Measurements from ENCODE around the gene TP53AIP1. TPM values are rescaled to one million over a fixed set of nuclear protein-coding genes. Genes with fewer than 3 reads are reported as not detected.

TP53AIP1 gene
- total RNA-seq, 1 donor from 2014 or later = 0.13 TPM

DNA sequence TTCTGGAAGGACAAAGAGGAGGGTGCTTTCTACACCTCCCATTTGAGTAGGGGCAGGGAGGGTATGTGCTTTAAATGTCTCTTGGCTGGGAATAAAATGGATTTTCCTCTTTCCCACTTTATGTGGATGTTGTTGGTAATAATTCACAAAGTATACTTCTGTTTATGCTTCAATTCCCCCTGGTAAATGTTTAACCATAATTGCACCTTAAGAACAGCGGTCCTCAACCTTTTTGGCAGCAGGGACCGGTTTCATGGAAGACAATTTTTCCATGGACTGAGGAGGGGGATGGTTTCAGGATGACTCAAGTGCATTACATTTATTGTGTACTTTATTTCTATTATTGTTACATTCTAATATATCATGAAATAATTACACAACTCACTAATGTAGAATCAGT is 4.0 kb upstream of the TP53AIP1 start:
- TF ChIP-seq CTCF (IDR thresholded peaks at IDR 0.05; ENCODE audit: unreplicated experiment) = no peak
- Mint-ChIP-seq H3K27ac (ENCODE audit: unreplicated experiment) (no peak overlapping the region), H3K9me3 (ENCODE audit: unreplicated experiment) (no peaks in the 10 kb centered on the region)

GRCh38 chr11:128943428-128943976 is 831 bp upstream of the TP53AIP1 start:
- Mint-ChIP-seq H3K4me1 (ENCODE audit: unreplicated experiment) (no peaks in the 10 kb centered on the region), H3K27me3 (ENCODE audit: unreplicated experiment) (peaks cover 5% of the 10 kb centered on the region), H3K27ac (ENCODE audit: unreplicated experiment) (no peak overlapping the region), H3K36me3 (ENCODE audit: low read depth, unreplicated experiment) (no peaks in the 10 kb centered on the region), H3K4me3 (ENCODE audit: unreplicated experiment) (no peak overlapping the region), H3K9me3 (ENCODE audit: unreplicated experiment) (no peaks in the 10 kb centered on the region)
- no peak for TF ChIP-seq CTCF (IDR thresholded peaks at IDR 0.05; ENCODE audit: unreplicated experiment)
- DNase-seq (ENCODE audit: low spot score) = no peak

More for the DNA sequence above, 4.0 kb upstream of the TP53AIP1 start:
- Mint-ChIP-seq H3K27me3 (ENCODE audit: unreplicated experiment) (peaks cover 3% of the 10 kb centered on the region), H3K4me1 (ENCODE audit: unreplicated experiment) (no peaks in the 10 kb centered on the region), H3K36me3 (ENCODE audit: low read depth, unreplicated experiment) (no peaks in the 10 kb centered on the region), H3K4me3 (ENCODE audit: unreplicated experiment) (no peak overlapping the region)
- DNase-seq (ENCODE audit: low spot score) = no peak

DNA sequence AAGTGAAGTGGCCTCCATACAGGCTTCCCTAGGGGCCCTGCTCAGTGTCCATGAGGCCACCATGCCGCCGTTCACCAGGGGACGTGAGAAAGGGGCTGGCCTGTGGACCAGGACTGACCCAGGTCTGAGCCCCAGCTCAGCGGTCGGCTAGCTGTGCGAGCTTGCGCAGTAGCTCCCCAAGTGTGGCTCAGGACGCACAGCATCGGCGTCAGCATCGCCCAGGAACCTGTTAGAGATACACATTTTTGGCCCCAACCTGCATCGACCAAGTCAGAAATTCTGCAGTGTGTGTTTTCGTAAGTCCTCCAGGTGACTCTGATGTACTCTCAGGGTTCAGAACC is 429 bp downstream of the TP53AIP1 start:
- Mint-ChIP-seq H3K36me3 (ENCODE audit: low read depth, unreplicated experiment) (no peaks in the 10 kb centered on the region), H3K27me3 (ENCODE audit: unreplicated experiment) (peaks cover 5% of the 10 kb centered on the region), H3K4me3 (ENCODE audit: unreplicated experiment) (no peak overlapping the region), H3K4me1 (ENCODE audit: unreplicated experiment) (no peaks in the 10 kb centered on the region), H3K27ac (ENCODE audit: unreplicated experiment) (no peak overlapping the region), H3K9me3 (ENCODE audit: unreplicated experiment) (no peaks in the 10 kb centered on the region)
- DNase-seq (ENCODE audit: low spot score) = no peak
- TF ChIP-seq CTCF (IDR thresholded peaks at IDR 0.05; ENCODE audit: unreplicated experiment) = no peak

- no peak for TF ChIP-seq CTCF (IDR thresholded peaks at IDR 0.05; ENCODE audit: unreplicated experiment)
- Mint-ChIP-seq H3K27ac (ENCODE audit: unreplicated experiment) (no peak overlapping the region), H3K27me3 (ENCODE audit: unreplicated experiment) (peaks cover 5% of the 10 kb centered on the region)
Measured at GRCh38 chr11:128941573-128942271, 949 bp downstream of the TP53AIP1 start.

DNA sequence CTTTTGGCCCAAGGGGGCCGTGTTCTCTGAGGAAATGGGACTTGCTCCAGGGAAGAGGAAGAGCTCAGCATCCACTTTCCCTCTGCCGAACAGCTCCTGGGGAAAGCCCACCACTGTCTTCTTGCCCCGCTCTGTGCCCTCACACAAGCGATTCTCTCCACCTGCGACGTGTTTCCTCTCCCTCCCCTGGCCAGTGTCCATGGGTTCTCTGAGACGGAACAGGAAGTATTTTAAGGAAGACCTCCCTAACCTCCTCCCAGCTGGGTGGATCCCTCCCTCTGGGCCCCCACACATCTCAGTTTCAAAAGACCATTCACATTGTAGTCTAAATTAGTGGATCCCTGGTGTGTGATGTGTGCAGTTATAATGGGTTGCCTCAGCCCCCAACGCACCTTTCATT is 1.6 kb downstream of the TP53AIP1 start:
- H3K4me3 Mint-ChIP-seq (ENCODE audit: unreplicated experiment) = no peak overlapping the region
- no peak for TF ChIP-seq CTCF (IDR thresholded peaks at IDR 0.05; ENCODE audit: unreplicated experiment)
- no peaks in the 10 kb centered on the region for H3K9me3 Mint-ChIP-seq (ENCODE audit: unreplicated experiment)
- H3K36me3 Mint-ChIP-seq (ENCODE audit: low read depth, unreplicated experiment) = no peaks in the 10 kb centered on the region
- no peak overlapping the region for H3K27ac Mint-ChIP-seq (ENCODE audit: unreplicated experiment)
- no peak for DNase-seq (ENCODE audit: low spot score)
- peaks cover 5% of the 10 kb centered on the region for H3K27me3 Mint-ChIP-seq (ENCODE audit: unreplicated experiment)
- no peaks in the 10 kb centered on the region for H3K4me1 Mint-ChIP-seq (ENCODE audit: unreplicated experiment)

More at GRCh38 chr11:128941573-128942271, 949 bp downstream of the TP53AIP1 start:
- no peak for DNase-seq (ENCODE audit: low spot score)
- H3K36me3 Mint-ChIP-seq (ENCODE audit: low read depth, unreplicated experiment) = no peaks in the 10 kb centered on the region
- no peaks in the 10 kb centered on the region for H3K4me1 Mint-ChIP-seq (ENCODE audit: unreplicated experiment)
- no peak overlapping the region for H3K4me3 Mint-ChIP-seq (ENCODE audit: unreplicated experiment)
- H3K9me3 Mint-ChIP-seq (ENCODE audit: unreplicated experiment) = no peaks in the 10 kb centered on the region
